GM23338 (cell line): ENCODE data around the gene CPSF4.

Experiments used
- CTCF ChIP-seq, 2 experiments: fragments of 200-600 bp in 1 of 2; sonication (generic) in 1 of 2; conservative IDR thresholded peaks; 2 replicates each; pipeline versions ENCODE4 v1.5.1 to v1.6.1; 2016 to 2017; ENCODE audit warnings: antibody characterized with exemption in 2 of 2, low read depth in 2 of 2, mild to moderate bottlenecking in 2 of 2, moderate library complexity in 1 of 2
- EZH2 ChIP-seq: fragments of 200-600 bp; sonication (generic); IDR thresholded peaks from one replicate; pipeline ENCODE4 v1.8.0; 2017; ENCODE audit warnings: antibody characterized with exemption, mild to moderate bottlenecking, low read depth; ENCODE audit not compliant: unreplicated experiment
- TF ChIP-seq, protein P1 (sequence below): IDR thresholded peaks from one replicate; pipeline ENCODE4 v1.6.1; 2018; ENCODE audit warnings: antibody characterized with exemption; ENCODE audit not compliant: unreplicated experiment

- TF ChIP-seq EZH2, result no peak
- TF ChIP-seq, protein P1, sequence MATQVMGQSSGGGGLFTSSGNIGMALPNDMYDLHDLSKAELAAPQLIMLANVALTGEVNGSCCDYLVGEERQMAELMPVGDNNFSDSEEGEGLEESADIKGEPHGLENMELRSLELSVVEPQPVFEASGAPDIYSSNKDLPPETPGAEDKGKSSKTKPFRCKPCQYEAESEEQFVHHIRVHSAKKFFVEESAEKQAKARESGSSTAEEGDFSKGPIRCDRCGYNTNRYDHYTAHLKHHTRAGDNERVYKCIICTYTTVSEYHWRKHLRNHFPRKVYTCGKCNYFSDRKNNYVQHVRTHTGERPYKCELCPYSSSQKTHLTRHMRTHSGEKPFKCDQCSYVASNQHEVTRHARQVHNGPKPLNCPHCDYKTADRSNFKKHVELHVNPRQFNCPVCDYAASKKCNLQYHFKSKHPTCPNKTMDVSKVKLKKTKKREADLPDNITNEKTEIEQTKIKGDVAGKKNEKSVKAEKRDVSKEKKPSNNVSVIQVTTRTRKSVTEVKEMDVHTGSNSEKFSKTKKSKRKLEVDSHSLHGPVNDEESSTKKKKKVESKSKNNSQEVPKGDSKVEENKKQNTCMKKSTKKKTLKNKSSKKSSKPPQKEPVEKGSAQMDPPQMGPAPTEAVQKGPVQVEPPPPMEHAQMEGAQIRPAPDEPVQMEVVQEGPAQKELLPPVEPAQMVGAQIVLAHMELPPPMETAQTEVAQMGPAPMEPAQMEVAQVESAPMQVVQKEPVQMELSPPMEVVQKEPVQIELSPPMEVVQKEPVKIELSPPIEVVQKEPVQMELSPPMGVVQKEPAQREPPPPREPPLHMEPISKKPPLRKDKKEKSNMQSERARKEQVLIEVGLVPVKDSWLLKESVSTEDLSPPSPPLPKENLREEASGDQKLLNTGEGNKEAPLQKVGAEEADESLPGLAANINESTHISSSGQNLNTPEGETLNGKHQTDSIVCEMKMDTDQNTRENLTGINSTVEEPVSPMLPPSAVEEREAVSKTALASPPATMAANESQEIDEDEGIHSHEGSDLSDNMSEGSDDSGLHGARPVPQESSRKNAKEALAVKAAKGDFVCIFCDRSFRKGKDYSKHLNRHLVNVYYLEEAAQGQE, result no peak
- no peak for TF ChIP-seq CTCF (conservative IDR thresholded peaks at IDR 0.05; ENCODE audit: low read depth in 2 of 2)
Observed at GRCh38 chr7:99437946-99438572, 684 bp upstream of the CPSF4 start.
